ENCODE measurements around the gene TSPOAP1. TPM values are rescaled to one million over a fixed set of nuclear protein-coding genes. Genes with fewer than 3 reads are reported as not detected.

TSPOAP1 gene
- total RNA-seq, 1 donor from 2014 or later = 30.1 TPM

DNA sequence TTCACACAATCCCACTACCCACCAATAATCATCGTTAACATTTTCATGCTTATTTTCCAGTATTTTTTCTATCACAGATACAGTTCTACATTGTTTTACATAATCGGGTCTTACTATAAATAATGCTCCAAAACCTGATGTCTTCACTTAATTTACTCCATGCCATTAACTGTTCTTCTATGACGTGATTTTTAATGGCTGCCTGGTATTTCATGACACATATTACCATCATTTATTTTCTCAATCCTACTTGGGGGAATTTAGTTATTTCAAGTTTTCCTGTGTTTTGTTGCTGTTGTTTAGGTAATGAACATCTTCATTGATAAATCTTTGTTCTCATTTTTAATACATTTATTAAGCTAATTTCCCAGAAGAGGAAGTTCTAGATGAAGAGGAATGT, 75.5 kb downstream of the TSPOAP1 start:
- DNase-seq = no peak

DNA sequence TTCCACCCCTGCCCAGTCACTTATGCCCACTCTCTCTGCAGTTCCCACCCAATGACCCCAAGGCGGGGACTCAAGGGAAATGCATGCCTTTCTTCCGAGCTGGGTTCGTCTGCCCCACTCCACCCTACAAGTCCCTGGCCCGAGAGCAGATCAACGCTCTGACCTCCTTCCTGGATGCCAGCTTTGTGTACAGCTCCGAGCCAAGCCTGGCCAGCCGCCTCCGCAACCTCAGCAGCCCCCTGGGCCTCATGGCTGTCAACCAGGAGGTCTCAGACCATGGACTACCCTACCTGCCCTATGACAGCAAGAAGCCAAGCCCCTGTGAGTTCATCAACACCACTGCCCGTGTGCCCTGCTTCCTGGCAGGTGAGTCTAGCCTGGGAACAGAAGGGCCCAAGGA, 76.5 kb downstream of the TSPOAP1 start:
- no peak for DNase-seq

Small RNA genes lying within 50 kb of the gene (small RNA-seq; reads per million reads assigned to genes)
- gene MIR4736 = not detected

Other genes starting within 250 kb of the TSPOAP1 start
- gene DYNLL2, start 245.4 kb downstream of the TSPOAP1 start, total RNA-seq = 41.2 TPM
- under 0.01 TPM for gene OR4D1, start 180.4 kb downstream of the TSPOAP1 start, total RNA-seq
- gene OR4D2, start 161.8 kb downstream of the TSPOAP1 start, total RNA-seq = not detected
- not detected for gene EPX, start 136.1 kb downstream of the TSPOAP1 start, total RNA-seq
- gene MKS1, start 109.5 kb downstream of the TSPOAP1 start, total RNA-seq = 16.1 TPM
- not detected for gene LPO, start 90.2 kb downstream of the TSPOAP1 start, total RNA-seq
- gene MPO, start 47.9 kb downstream of the TSPOAP1 start, total RNA-seq = not detected
- 28.4 TPM for gene SUPT4H1, start 23.4 kb upstream of the TSPOAP1 start, total RNA-seq
- gene RNF43, start 88.7 kb upstream of the TSPOAP1 start, total RNA-seq = 0.31 TPM
- 0.16 TPM for gene HSF5, start 159.6 kb upstream of the TSPOAP1 start, total RNA-seq
- 119 TPM for gene MTMR4, start 185.8 kb upstream of the TSPOAP1 start, total RNA-seq